GM23248 (cell line): ENCODE measurements around the gene UBTD1.

ENCODE experiments used
- EZH2 ChIP-seq: fragments of 200-600 bp; sonication (generic); IDR thresholded peaks from 2 replicates; pipeline ENCODE4 v1.6.1; 2018; ENCODE audit warnings: antibody characterized with exemption, mild to moderate bottlenecking; ENCODE audit not compliant: insufficient read depth, poor library complexity, severe bottlenecking
- EZH2phosphoT487 ChIP-seq: fragments of 200-600 bp; sonication (generic); IDR thresholded peaks from 2 replicates; pipeline ENCODE4 v1.6.1; 2018; ENCODE audit warnings: antibody characterized with exemption, moderate library complexity, mild to moderate bottlenecking, low read depth; ENCODE audit not compliant: insufficient read depth

GRCh38 chr10:97505152-97505551, 6.4 kb downstream of the UBTD1 start:
- TF ChIP-seq EZH2phosphoT487 (no peak), EZH2 (no peak)
